Measurements from ENCODE around the gene XRCC4.

DNA sequence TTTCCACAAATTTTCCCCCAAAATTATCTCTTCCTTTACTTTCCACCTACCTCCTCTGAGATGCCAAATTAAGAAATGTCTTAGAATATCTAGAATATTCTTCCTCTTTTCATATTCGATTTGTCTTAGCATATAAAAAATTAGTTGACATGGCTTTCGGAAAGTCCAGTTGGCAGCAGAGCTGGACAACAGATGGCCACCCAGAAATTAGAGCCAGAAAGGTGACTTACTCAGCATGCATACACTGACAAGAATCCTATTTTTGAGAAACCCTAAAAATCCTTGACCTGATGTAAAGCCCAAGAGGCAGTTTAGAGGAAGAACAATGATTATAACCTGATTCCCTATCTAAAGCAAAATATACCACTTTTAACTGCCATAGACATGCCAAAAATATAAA is 22.2 kb upstream of the XRCC4 start:
- TF ChIP-seq FOXA1 (IDR thresholded peaks at IDR 0.05): no peak
- no peak for TF ChIP-seq BHLHE40 (IDR thresholded peaks at IDR 0.05; ENCODE audit: borderline replicate concordance)
